ENCODE measurements around the gene LHX4. TPM values are rescaled to one million over a fixed set of nuclear protein-coding genes. Genes with fewer than 3 reads are reported as not detected.

LHX4 gene
- total and polyA plus RNA-seq, 2 of the 8 experiments (the other 6 are each of a cell fraction or from before 2014, with no cell fraction given), result 0.85 to 4.9 TPM

- TF ChIP-seq TBP (IDR thresholded peaks at IDR 0.05; ENCODE audit: low read depth, low read length) (no peak), TCF12 (IDR thresholded peaks at IDR 0.05; ENCODE audit: low read depth, low read length) (no peak), GTF2F1 (IDR thresholded peaks at IDR 0.05; ENCODE audit: borderline replicate concordance, low read depth, low read length) (no peak)
These were observed 51.4 kb downstream of the LHX4 start (continued) for GRCh38 chr1:180281490-180281889.

All from H1 (cell line).